ENCODE results near the gene MAFG. TPM values are rescaled to one million over a fixed set of nuclear protein-coding genes. Genes with fewer than 3 reads are reported as not detected.

MAFG gene
- total and polyA plus RNA-seq, 9 donors = 8.2 to 18.1 (median 16.6) TPM

DNA sequence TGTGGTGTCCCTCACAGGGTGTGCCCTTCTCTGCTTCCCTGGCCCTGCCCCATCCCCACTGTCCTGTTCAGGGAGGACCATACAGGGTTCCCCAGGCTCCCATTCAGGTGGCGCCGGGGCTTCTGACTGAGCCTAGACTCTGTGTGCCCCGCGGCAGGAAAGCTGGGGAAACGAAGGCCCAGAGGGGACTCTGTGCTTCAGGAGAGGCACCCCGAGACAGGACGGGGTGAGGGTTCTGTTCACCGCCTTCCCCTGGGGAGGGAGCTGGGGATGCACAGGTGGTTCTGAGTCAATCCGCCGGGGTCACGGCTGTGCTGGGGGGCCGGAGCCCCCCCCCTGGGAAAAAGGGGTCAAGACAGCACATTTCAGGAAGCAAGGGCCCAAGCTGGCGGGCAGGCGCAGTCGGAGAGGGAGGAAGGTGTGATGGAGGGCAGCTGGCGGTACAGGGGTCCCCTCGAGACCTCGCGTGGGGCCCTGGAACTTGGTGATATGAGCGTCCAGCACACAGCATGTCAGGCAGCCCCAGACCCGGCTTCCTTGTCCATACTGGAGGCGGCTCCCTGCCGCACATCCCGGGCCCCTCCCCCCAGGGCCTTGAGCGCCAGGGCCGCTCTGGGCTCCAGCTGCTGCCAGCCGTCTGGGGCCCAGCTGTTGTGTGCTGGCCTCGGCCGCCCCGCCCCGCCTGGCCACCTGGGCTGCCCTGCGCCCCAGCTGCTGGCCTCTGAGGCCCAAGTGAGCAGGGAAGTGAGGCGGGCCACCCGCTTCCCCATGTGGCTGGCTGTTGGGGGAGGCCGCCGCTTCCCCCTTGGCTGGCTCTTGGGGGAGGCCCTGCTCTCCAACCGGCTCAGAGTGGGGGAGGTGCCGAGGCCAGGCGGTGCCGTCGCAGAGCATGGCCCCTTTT is 39.1 kb upstream of the MAFG start:
- H3K27me3 ChIP-seq (ENCODE audit: control insufficient read depth, insufficient read depth, low read length) = peaks cover 51% of the 10 kb centered on the region
- peaks cover 66% of the 10 kb centered on the region for H3K4me1 ChIP-seq (ENCODE audit: control insufficient read depth, insufficient read depth, low read length)
- DNase-seq = peak; percentile 91
- no peaks in the 10 kb centered on the region for H3K36me3 ChIP-seq (ENCODE audit: control insufficient read depth, insufficient read depth, low read length)
- WGBS (ENCODE audit: insufficient coverage) = 21% methylated on average over 40 of the region's 41 CpGs
- peak overlapping the region; percentile 43 for H3K27ac ChIP-seq (ENCODE audit: low read length)
- no peak overlapping the region for H3K4me3 ChIP-seq (ENCODE audit: low read length)
- H3K9me3 ChIP-seq (replicated peaks; ENCODE audit: control insufficient read depth, low read depth, low read length) = no peaks in the 10 kb centered on the region

DNA sequence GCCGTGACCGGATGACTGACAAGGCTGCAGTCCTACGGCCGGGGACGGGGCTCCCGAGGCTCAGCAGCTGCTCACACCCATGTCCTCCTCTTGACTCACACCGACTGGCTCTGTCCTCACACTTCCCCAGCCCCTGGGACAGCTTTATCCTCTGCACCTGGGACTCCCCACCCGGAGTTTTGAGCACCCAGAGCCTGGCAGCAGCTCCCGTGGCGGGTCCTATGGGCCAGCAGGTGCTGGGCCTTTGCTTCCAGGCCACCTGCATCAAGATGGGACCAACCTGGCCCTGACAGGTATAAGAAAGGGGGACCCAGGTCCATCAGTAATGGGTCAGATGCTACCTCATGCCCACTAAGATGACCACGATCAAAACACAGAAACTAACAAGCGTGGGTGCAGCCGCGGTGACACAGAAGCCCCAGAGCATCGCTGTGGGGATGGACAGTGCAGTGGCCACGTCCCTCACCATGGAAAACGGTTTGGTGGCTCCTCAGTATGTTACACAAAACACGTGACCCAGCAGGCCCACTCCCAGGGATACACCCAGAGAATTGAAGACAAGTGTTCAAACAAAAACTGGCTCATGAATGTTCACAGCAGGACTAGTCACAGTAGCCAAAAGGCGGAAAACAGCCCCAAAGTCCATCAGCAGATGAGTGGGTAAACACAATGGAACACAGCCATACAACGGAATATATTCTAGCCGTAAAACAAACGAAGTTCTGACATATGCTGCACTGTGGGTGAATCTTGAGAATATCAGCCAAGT is 36.7 kb upstream of the MAFG start:
- no peak overlapping the region for H3K27ac ChIP-seq (ENCODE audit: low read length)
- H3K27me3 ChIP-seq (ENCODE audit: control insufficient read depth, insufficient read depth, low read length) = peaks cover 62% of the 10 kb centered on the region
- no peak for DNase-seq
- H3K9me3 ChIP-seq (replicated peaks; ENCODE audit: control insufficient read depth, low read depth, low read length) = no peaks in the 10 kb centered on the region
- H3K4me3 ChIP-seq (ENCODE audit: low read length) = no peak overlapping the region
- no peaks in the 10 kb centered on the region for H3K36me3 ChIP-seq (ENCODE audit: control insufficient read depth, insufficient read depth, low read length)
- peaks cover 69% of the 10 kb centered on the region for H3K4me1 ChIP-seq (ENCODE audit: control insufficient read depth, insufficient read depth, low read length)
- 62% methylated on average over 21 of the region's 22 CpGs for WGBS (ENCODE audit: insufficient coverage)

DNA sequence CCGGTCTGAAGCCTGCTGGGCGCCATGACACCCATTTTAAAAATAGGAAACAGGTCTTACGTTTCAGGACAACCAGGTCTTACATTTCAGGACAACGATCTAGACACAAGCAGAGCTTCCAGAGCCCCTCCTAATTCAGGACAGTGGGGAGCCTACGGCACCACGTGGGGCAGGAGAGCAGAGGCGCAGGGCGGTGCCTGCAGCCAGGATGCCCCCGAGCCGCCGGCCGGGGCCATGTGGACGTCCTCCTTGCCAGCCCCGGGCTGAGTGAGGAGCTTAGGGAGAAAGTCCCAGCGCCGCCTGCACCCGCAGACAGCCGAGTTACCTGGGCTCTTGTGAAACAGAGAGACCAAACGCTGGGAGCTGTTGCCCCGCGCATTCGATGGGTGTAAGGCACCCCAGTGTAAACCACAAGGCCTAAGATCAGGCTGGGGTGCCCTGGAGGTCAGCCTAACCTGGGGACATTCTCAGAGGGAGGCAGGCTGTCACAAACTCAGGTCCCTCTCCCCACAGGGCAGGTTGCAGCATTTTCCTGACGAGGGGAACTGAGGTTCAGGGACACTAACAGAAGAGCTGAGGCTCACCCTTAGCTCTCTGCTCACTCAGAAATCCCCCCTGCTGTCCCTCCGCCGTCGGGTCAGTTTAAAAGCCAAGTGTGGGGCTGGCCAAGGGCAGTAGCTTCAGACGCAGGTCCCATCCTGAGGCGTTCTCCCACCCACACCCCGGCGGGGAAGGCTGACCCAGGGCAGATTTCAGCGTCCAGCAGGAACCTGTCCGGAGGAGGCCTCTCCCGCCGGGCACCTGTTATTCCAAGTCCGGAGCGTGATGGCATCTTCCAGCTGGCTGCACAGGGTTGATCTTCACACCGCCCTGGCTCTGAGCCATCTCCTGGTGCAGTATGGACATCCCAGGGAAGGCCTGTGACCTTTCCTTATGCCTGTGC is 35.2 kb upstream of the MAFG start:
- Histone ChIP-seq H3K4me3 (ENCODE audit: low read length) (no peak overlapping the region), H3K9me3 (replicated peaks; ENCODE audit: control insufficient read depth, low read depth, low read length) (no peaks in the 10 kb centered on the region), H3K27ac (ENCODE audit: low read length) (peak overlapping the region; percentile 59), H3K27me3 (ENCODE audit: control insufficient read depth, insufficient read depth, low read length) (peaks cover 75% of the 10 kb centered on the region), H3K36me3 (ENCODE audit: control insufficient read depth, insufficient read depth, low read length) (no peaks in the 10 kb centered on the region), H3K4me1 (ENCODE audit: control insufficient read depth, insufficient read depth, low read length) (peaks cover 61% of the 10 kb centered on the region)
- 57% methylated on average over 32 of the region's 37 CpGs for WGBS (ENCODE audit: insufficient coverage)
- DNase-seq = peak; percentile 77

DNA sequence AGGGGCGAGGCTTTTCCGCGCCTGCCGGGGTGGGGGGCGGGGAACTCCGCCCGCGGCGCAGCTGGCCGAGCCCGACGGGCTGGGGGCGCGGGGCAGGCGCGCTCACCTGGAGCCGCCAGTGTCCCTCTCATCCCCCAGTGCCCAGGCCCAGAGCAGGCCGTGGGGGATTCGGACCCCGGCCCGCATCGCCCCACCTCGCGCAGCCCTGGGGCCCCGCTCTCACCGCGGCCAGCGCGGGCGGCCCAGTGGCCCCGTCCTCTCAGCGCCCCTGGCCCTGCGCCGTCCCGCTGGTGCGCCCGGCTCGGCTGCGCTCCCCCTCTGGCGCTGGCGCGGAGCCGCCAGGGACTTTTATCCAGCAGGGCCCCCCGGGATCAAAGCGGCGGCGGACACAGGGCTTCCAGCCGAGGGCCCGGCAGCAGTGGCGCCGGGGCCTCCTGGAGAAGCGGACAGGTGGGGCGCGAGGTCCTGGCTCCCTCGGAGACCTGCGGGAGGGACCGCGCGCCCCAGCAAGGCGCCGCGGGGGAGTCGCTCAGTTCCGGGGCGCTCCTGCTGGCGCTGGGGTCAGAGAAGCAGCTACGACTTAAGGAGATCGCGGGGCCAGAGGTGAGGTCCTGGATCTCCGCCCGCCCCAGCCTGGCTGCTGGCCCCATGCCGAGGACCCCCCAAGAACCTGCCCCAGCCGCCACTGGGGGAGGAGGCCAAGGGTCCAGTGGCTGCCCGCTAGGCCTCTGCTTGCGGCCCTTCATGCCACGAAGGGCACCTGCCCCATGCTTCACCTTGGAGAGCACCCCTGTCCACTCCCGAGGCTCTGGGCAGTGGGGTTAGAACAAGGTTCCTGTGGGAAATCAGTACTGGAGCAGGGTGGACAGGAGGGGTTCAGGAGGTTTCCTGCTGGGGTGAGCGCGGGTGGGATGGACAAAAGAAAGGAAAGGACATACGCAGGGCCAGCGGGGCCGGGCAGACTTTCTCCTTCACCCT is 34.3 kb upstream of the MAFG start:
- Histone ChIP-seq H3K27ac (ENCODE audit: low read length) (peak overlapping the region; percentile 13), H3K4me1 (ENCODE audit: control insufficient read depth, insufficient read depth, low read length) (peaks cover 51% of the 10 kb centered on the region), H3K4me3 (ENCODE audit: low read length) (no peak overlapping the region), H3K9me3 (replicated peaks; ENCODE audit: control insufficient read depth, low read depth, low read length) (no peaks in the 10 kb centered on the region), H3K36me3 (ENCODE audit: control insufficient read depth, insufficient read depth, low read length) (no peaks in the 10 kb centered on the region), H3K27me3 (ENCODE audit: control insufficient read depth, insufficient read depth, low read length) (peaks cover 71% of the 10 kb centered on the region)
- 8% methylated on average over 79 of the region's 82 CpGs for WGBS (ENCODE audit: insufficient coverage)
- DNase-seq = no peak

DNA sequence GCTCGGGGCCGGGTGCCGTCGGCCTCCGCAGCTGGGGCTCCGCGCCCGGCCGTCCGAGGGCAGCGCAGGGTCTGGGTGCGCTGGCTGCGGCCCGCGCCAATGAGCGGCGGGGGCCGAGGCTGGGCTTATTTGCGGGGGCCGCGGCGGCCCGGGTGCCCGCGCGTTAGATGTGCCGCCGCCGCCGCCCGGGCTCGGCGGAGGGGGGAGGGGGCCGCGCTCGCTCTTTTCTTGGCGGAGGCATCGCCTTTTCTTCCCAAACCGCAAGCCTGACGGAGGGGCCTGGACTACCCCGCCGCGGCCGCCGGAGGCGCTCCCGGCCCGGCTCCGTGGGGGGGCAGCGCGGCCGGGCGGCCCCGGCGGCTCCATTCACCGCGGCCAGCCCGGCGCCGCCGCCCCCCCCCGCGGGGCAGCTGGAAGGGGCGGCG is 33.6 kb upstream of the MAFG start, which contains the start of gene NOTUM:
Gene NOTUM, minus strand, starts transcription at position 101 of the 425 bp plus-strand sequence. CDS start 278 bp downstream, outside the sequence.
- H3K4me1 ChIP-seq (ENCODE audit: control insufficient read depth, insufficient read depth, low read length) = peaks cover 44% of the 10 kb centered on the region
- WGBS (ENCODE audit: insufficient coverage) = under 1% methylated on average over 60 of the region's 65 CpGs
- H3K9me3 ChIP-seq (replicated peaks; ENCODE audit: control insufficient read depth, low read depth, low read length) = no peaks in the 10 kb centered on the region
- peak; percentile 51 for DNase-seq
- no peak within 1 kb of the TSS for H3K27ac ChIP-seq (ENCODE audit: low read length)
- no peaks in the 10 kb centered on the region for H3K36me3 ChIP-seq (ENCODE audit: control insufficient read depth, insufficient read depth, low read length)
- peak within 1 kb of the TSS; percentile 15 for H3K4me3 ChIP-seq (ENCODE audit: low read length)
- peaks cover 67% of the 10 kb centered on the region for H3K27me3 ChIP-seq (ENCODE audit: control insufficient read depth, insufficient read depth, low read length)

DNA sequence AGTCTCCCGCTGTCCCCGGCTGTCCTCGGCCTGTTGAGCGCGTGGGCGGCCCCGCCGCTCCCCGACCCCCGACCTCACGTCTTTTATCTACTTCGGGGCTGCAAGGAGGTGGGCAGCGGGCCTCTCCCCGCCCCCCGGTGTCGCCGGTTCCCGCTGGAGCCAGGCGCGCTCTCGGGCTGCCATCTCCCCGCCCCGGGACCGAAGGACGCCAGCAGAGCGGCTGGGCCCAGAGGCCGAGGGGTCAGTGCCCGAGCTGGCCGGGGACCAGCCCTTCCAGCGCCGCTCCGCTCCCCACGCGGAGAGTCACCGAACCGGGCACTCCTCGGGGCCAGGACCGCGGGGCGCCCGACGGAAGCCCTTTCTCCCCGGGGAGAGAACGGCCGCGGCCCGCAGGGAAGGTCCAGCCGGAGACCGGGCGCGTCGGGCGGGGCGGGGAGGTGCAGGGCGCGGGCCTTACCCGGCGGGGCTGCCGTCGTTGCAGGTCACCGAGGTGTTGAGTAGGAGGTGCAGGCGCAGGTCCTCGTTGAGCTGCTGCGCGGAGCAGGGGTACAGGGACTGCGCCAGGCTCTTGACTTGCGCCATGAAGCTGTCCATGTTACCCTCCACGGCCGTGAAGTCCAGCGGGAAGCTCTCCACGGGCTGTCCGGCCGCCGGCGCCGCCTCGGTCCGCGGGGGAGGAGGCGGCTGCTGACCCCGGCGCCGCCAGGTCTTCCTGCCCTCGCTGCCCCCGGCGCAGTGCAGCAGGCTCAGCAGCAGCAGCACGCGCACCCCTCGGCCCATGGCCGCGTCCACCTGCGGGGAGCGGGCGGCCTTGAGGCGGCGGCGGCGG is 32.8 kb upstream of the MAFG start:
- H3K9me3 ChIP-seq (replicated peaks; ENCODE audit: control insufficient read depth, low read depth, low read length) = no peaks in the 10 kb centered on the region
- peaks cover 61% of the 10 kb centered on the region for H3K27me3 ChIP-seq (ENCODE audit: control insufficient read depth, insufficient read depth, low read length)
- H3K4me1 ChIP-seq (ENCODE audit: control insufficient read depth, insufficient read depth, low read length) = peaks cover 39% of the 10 kb centered on the region
- H3K27ac ChIP-seq (ENCODE audit: low read length) = no peak overlapping the region
- WGBS (ENCODE audit: insufficient coverage) = 2% methylated on average over 92 of the region's 98 CpGs
- peak overlapping the region; percentile 15 for H3K4me3 ChIP-seq (ENCODE audit: low read length)
- no peak for DNase-seq
- no peaks in the 10 kb centered on the region for H3K36me3 ChIP-seq (ENCODE audit: control insufficient read depth, insufficient read depth, low read length)

DNA sequence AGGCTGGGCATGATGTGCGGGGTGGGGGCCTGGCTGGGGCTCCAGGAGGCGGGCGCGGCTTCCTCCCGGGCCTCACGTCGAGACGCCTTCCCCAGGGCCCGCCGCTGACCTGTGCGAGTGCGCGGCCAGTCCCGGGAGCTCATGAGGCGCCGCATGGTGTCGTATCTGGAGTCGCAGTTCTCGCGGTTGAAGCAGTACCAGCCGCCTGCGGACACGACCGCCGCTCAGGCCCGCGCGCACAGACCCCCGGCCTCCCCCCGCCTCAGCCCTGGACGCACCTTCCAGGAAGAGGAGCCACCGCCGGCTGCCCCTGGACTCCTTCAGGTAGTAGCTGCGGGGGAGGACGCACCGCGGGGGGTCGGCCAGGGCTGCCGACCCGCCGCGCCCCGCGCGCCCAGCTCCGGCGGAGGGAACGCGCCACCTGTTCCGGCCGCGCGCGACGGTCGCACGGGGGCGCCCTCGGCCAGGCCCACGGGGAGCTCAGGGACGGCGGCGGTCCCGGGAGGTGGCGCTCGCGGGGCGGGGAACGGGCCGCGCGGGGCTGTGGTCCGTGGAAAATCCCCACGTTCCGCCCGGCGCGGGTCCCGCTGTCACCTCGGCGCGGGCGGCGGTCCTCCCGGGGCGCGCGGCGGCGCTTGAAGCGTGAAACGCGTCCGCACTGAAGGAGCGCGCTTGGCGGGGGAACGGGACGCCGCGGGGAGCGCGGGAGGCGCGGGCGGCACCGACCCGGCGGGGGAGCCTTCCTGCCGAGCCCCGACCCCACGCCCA is 32.0 kb upstream of the MAFG start:
- Histone ChIP-seq H3K27me3 (ENCODE audit: control insufficient read depth, insufficient read depth, low read length) (peaks cover 61% of the 10 kb centered on the region), H3K4me3 (ENCODE audit: low read length) (peak overlapping the region; percentile 33), H3K36me3 (ENCODE audit: control insufficient read depth, insufficient read depth, low read length) (no peaks in the 10 kb centered on the region), H3K4me1 (ENCODE audit: control insufficient read depth, insufficient read depth, low read length) (peaks cover 39% of the 10 kb centered on the region), H3K27ac (ENCODE audit: low read length) (no peak overlapping the region), H3K9me3 (replicated peaks; ENCODE audit: control insufficient read depth, low read depth, low read length) (no peaks in the 10 kb centered on the region)
- 2% methylated on average over 111 of the region's 112 CpGs for WGBS (ENCODE audit: insufficient coverage)
- peak; percentile 72 for DNase-seq
